Fibroblast of lung (primary cell): ENCODE data around the gene ARPC2. TPM values are rescaled to one million over a fixed set of nuclear protein-coding genes. Genes with fewer than 3 reads are reported as not detected.

Source experiments
- DNase-seq, 2 donors: peaks; one replicate each; pipeline versions ENCODE4 v3.0.0 to v3.0.0-alpha.2; 2010; ENCODE audit warnings: low read depth in 2 of 2
- H2AFZ ChIP-seq: 2 replicates; pipeline ENCODE4 v1.5.1; 2012; ENCODE audit warnings: low read length, control low read depth, inconsistent platforms
- H3K27ac ChIP-seq: 2 replicates; pipeline ENCODE4 v1.5.1; 2011; ENCODE audit warnings: low read length, control low read depth; ENCODE audit not compliant: insufficient read depth
- H3K27me3 ChIP-seq: 2 replicates; pipeline ENCODE4 v1.5.1; 2011; ENCODE audit warnings: mild to moderate bottlenecking, low read length; ENCODE audit not compliant: control insufficient read depth, insufficient read depth
- H3K36me3 ChIP-seq: 2 replicates; pipeline ENCODE4 v1.5.1; 2011; ENCODE audit warnings: low read length; ENCODE audit not compliant: control insufficient read depth, insufficient read depth
- H3K4me1 ChIP-seq: 2 replicates; pipeline ENCODE4 v1.5.1; 2011; ENCODE audit warnings: low read length; ENCODE audit not compliant: control insufficient read depth, insufficient read depth; ENCODE audit errors: extremely low read depth
- H3K4me2 ChIP-seq: 2 replicates; pipeline ENCODE4 v1.5.1; 2011; ENCODE audit warnings: low read length, control low read depth; ENCODE audit not compliant: insufficient read depth; ENCODE audit errors: extremely low read depth
- H3K4me3 ChIP-seq, 4 experiments: fragments of 200-600 bp in 1 of 4; sonication (generic) in 1 of 4; replicated peaks in 1 of 4; 2 replicates each; pipeline ENCODE4 v1.5.1; 2011 to 2016; ENCODE audit warnings: low read length in 4 of 4, low read depth in 3 of 4, mild to moderate bottlenecking in 3 of 4, control low read depth in 2 of 4, inconsistent platforms in 1 of 4, mixed read lengths in 1 of 4; ENCODE audit not compliant: insufficient read depth in 1 of 4; ENCODE audit errors: control extremely low read depth in 1 of 4
- H3K79me2 ChIP-seq: 2 replicates; pipeline ENCODE4 v1.5.1; 2012; ENCODE audit warnings: mild to moderate bottlenecking, low read length, inconsistent platforms; ENCODE audit not compliant: control insufficient read depth, insufficient read depth
- H3K9ac ChIP-seq: 2 replicates; pipeline ENCODE4 v1.5.1; 2011; ENCODE audit warnings: mild to moderate bottlenecking, low read length, control low read depth; ENCODE audit not compliant: insufficient read depth
- H3K9me3 ChIP-seq: 2 replicates; pipeline ENCODE4 v1.5.1; 2012; ENCODE audit warnings: low read depth, low read length; ENCODE audit not compliant: control insufficient read depth, insufficient read depth
- H4K20me1 ChIP-seq: 2 replicates; pipeline ENCODE4 v1.5.1; 2011; ENCODE audit warnings: low read length; ENCODE audit not compliant: control insufficient read depth, insufficient read depth; ENCODE audit errors: extremely low read depth
- CTCF ChIP-seq, 2 donors: IDR thresholded peaks in 1 of 2; conservative IDR thresholded peaks in 1 of 2; 1 replicate in 1 of 2; 2 replicates in 1 of 2; pipeline ENCODE4 v1.5.1; 2011 to 2012; ENCODE audit warnings: low read length in 2 of 2, control low read depth in 1 of 2, inconsistent platforms in 1 of 2, low read depth in 1 of 2, mild to moderate bottlenecking in 1 of 2
- EZH2 ChIP-seq: IDR thresholded peaks from 2 replicates; pipeline ENCODE4 v1.5.1; 2012; ENCODE audit warnings: low read length, control low read depth, mild to moderate bottlenecking; ENCODE audit errors: missing control alignments
- polyA plus RNA-seq, 2 donors: library from polyadenylated mRNA; depleted of rRNA in 1 of 2; stranded (reverse) in 1 of 2; unstranded in 1 of 2; fragments of >200 nt; gene quantifications; 2 replicates each; pipeline ENCODE4 v1.2.1, GENCODE V29; 2011 to 2012; ENCODE audit warnings: missing spikeins in 1 of 2
- total RNA-seq: library from RNA; depleted of rRNA; stranded (reverse); fragments of >200 nt; gene quantifications from 2 replicates; pipeline ENCODE4 v1.2.1, GENCODE V29; 2014

Gene ARPC2
- total and polyA plus RNA-seq, 2 donors (not counting 1 experiment from before 2014, with no cell fraction given) = 199 to 893 TPM

- Histone ChIP-seq H3K36me3 (no peaks in the 10 kb centered on the region), H2AFZ (no peak overlapping the region), H3K9me3 (no peaks in the 10 kb centered on the region), H3K9ac (no peak overlapping the region), H3K4me2 (no peak overlapping the region), H3K4me3 (no peak overlapping the region), H3K79me2 (peaks cover 4% of the 10 kb centered on the region), H3K27me3 (no peaks in the 10 kb centered on the region), H3K27ac (no peak overlapping the region), H3K4me1 (peaks cover 4% of the 10 kb centered on the region), H4K20me1 (no peaks in the 10 kb centered on the region)
- TF ChIP-seq CTCF (conservative IDR thresholded peaks at IDR 0.05 in 1 of 2, IDR thresholded peaks at IDR 0.05 in 1 of 2; ENCODE audit: low read depth in 1 of 2, low read length in 2 of 2) (no peak), EZH2 (no peak)
- DNase-seq = no peak
Observed at GRCh38 chr2:218296847-218297246, 79.9 kb downstream of the ARPC2 start.

- no peak overlapping the region for H3K27ac ChIP-seq
- no peak overlapping the region for H3K4me2 ChIP-seq
- H3K36me3 ChIP-seq = no peaks in the 10 kb centered on the region
- H2AFZ ChIP-seq = peak overlapping the region; percentile 49
- H3K79me2 ChIP-seq = no peaks in the 10 kb centered on the region
- H3K27me3 ChIP-seq = no peaks in the 10 kb centered on the region
- DNase-seq = no peak
- H3K9ac ChIP-seq = no peak overlapping the region
- no peak overlapping the region for H3K4me3 ChIP-seq
- H3K9me3 ChIP-seq = no peaks in the 10 kb centered on the region
- peaks cover 4% of the 10 kb centered on the region for H3K4me1 ChIP-seq
- TF ChIP-seq EZH2 = no peak
- H4K20me1 ChIP-seq = no peaks in the 10 kb centered on the region
Observed at GRCh38 chr2:218298314-218298875, 81.4 kb downstream of the ARPC2 start.

GRCh38 chr2:218300141-218300540 is 83.2 kb downstream of the ARPC2 start:
- no peaks in the 10 kb centered on the region for H3K9me3 ChIP-seq
- DNase-seq = no peak
- no peak overlapping the region for H2AFZ ChIP-seq
- no peak overlapping the region for H3K9ac ChIP-seq
- H3K79me2 ChIP-seq = no peaks in the 10 kb centered on the region
- no peak overlapping the region for H3K4me3 ChIP-seq
- H3K4me2 ChIP-seq = no peak overlapping the region
- H3K36me3 ChIP-seq = no peaks in the 10 kb centered on the region
- TF ChIP-seq CTCF (conservative IDR thresholded peaks at IDR 0.05 in 1 of 2, IDR thresholded peaks at IDR 0.05 in 1 of 2; ENCODE audit: low read depth in 1 of 2, low read length in 2 of 2) (no peak), EZH2 (no peak)
- no peaks in the 10 kb centered on the region for H3K27me3 ChIP-seq
- H3K4me1 ChIP-seq = peaks cover 4% of the 10 kb centered on the region
- no peak overlapping the region for H3K27ac ChIP-seq
- H4K20me1 ChIP-seq = no peaks in the 10 kb centered on the region
